Measurements from ENCODE around the gene TNS1.

Gene TNS1

DNA sequence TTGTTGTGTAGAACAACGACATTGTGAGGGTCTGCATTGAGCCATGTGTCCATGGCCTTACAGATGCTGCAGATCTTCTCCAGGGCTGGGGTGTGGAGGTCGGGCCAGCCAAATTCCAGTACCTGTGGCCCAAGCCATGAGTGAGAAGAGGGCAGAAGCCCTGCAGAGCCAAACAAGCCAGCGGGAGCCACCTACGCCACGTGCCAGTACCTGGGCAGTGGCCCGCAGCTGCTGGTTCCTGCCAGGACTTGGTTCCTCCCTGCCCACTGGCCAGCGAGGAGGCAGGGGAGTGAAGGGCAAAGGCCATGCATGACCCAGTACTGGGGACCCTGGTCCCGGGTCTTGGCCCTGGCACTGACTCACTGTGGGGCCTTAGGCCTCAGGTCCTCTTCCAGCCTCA is 109.4 kb downstream of the TNS1 start:
- Histone ChIP-seq H3K4me2 (ENCODE audit: low read length) (no peak overlapping the region), H3K9ac (no peak overlapping the region), H3K79me2 (no peaks in the 10 kb centered on the region), H3K4me3 (ENCODE audit: low read depth, low read length) (no peak overlapping the region), H3K4me1 (no peaks in the 10 kb centered on the region), H3K36me3 (ENCODE audit: control insufficient read depth, insufficient read depth, low read length) (no peaks in the 10 kb centered on the region), H2AFZ (no peak overlapping the region), H3K9me3 (ENCODE audit: control insufficient read depth, low read length) (no peaks in the 10 kb centered on the region), H3K27me3 (ENCODE audit: control insufficient read depth, insufficient read depth, low read length) (no peaks in the 10 kb centered on the region), H3K27ac (no peak overlapping the region)
- TF ChIP-seq, protein P1, sequence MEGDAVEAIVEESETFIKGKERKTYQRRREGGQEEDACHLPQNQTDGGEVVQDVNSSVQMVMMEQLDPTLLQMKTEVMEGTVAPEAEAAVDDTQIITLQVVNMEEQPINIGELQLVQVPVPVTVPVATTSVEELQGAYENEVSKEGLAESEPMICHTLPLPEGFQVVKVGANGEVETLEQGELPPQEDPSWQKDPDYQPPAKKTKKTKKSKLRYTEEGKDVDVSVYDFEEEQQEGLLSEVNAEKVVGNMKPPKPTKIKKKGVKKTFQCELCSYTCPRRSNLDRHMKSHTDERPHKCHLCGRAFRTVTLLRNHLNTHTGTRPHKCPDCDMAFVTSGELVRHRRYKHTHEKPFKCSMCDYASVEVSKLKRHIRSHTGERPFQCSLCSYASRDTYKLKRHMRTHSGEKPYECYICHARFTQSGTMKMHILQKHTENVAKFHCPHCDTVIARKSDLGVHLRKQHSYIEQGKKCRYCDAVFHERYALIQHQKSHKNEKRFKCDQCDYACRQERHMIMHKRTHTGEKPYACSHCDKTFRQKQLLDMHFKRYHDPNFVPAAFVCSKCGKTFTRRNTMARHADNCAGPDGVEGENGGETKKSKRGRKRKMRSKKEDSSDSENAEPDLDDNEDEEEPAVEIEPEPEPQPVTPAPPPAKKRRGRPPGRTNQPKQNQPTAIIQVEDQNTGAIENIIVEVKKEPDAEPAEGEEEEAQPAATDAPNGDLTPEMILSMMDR (IDR thresholded peaks at IDR 0.05): no peak

DNA sequence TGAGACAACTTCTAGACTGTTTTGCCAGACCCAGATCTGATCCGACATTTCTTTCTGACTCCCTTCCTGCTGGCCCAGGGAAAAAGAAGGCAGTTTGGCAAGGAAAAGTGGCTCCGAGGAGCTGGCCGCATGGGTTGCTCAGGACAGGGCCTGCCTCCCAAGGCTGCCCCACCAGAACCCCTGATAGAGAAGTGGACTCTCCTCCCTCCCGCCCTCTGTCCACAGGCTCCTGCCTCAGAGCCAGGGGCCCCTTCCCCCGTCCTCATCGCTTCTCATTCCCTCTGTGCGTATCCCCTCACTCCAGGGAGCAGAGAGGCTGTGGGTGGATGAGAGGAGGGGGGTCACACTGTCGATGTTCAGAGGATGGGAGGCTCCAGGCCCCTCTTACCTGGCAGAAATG is 110.2 kb downstream of the TNS1 start:
- H2AFZ ChIP-seq: no peak overlapping the region
- no peaks in the 10 kb centered on the region for H3K79me2 ChIP-seq
- H3K4me1 ChIP-seq: peaks cover 3% of the 10 kb centered on the region
- H3K27ac ChIP-seq: no peak overlapping the region
- TF ChIP-seq, protein P1 (IDR thresholded peaks at IDR 0.05): no peak
- no peak overlapping the region for H3K4me3 ChIP-seq (ENCODE audit: low read depth, low read length)
- H3K4me2 ChIP-seq (ENCODE audit: low read length): no peak overlapping the region
- H3K27me3 ChIP-seq (ENCODE audit: control insufficient read depth, insufficient read depth, low read length): no peaks in the 10 kb centered on the region
- H3K36me3 ChIP-seq (ENCODE audit: control insufficient read depth, insufficient read depth, low read length): no peaks in the 10 kb centered on the region
- H3K9ac ChIP-seq: no peak overlapping the region
- H3K9me3 ChIP-seq (ENCODE audit: control insufficient read depth, low read length): no peaks in the 10 kb centered on the region

DNA sequence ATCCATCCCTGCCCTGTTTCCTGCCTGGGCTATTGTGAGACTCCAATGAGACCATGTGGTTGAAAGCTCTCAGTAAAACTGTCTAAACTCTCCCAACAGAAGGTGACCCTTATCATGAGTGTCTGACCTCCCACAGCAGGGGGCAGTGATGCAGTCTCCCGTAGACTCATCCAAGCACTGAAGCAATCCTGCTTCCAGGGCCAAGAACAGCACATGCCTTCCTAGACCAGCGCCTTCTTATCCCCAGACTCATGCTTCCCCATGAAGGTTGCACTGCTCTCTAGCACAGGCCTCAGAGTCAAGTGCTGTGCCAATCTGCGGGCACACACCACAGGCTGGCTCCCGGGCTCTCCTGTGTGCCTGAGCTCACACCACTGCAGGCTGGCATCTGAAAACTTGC is 112.3 kb downstream of the TNS1 start:
- Histone ChIP-seq H3K36me3 (ENCODE audit: control insufficient read depth, insufficient read depth, low read length) (no peaks in the 10 kb centered on the region), H2AFZ (no peak overlapping the region), H3K79me2 (peaks cover 5% of the 10 kb centered on the region), H3K4me1 (peaks cover 3% of the 10 kb centered on the region), H3K4me2 (ENCODE audit: low read length) (no peak overlapping the region), H3K9ac (no peak overlapping the region), H3K9me3 (ENCODE audit: control insufficient read depth, low read length) (no peaks in the 10 kb centered on the region), H3K27me3 (ENCODE audit: control insufficient read depth, insufficient read depth, low read length) (no peaks in the 10 kb centered on the region), H3K4me3 (ENCODE audit: low read depth, low read length) (no peak overlapping the region), H3K27ac (no peak overlapping the region)
- TF ChIP-seq, protein P1 (IDR thresholded peaks at IDR 0.05): no peak

DNA sequence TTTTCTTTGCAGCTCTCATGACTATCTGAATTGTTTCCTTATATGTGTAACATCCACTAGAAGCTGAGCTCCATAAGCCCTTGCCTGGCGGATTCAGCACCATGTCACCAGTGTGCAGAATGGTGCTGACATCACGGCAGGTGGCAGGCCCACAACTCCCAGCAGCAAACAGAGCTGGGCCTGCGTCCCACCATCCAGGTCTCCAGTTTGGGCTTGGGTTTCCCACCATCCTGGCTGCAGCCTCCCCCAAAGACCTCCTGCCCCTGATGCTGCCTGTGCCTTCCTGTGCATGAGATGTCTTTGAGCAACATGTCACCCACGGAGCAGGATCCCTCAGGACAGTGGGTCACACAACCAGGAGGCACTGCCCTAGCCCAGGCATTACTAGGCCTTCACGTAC is 113.1 kb downstream of the TNS1 start:
- peaks cover 5% of the 10 kb centered on the region for H3K79me2 ChIP-seq
- H3K4me2 ChIP-seq (ENCODE audit: low read length): no peak overlapping the region
- no peaks in the 10 kb centered on the region for H3K9me3 ChIP-seq (ENCODE audit: control insufficient read depth, low read length)
- no peaks in the 10 kb centered on the region for H3K36me3 ChIP-seq (ENCODE audit: control insufficient read depth, insufficient read depth, low read length)
- H3K9ac ChIP-seq: no peak overlapping the region
- no peak overlapping the region for H2AFZ ChIP-seq
- no peaks in the 10 kb centered on the region for H3K27me3 ChIP-seq (ENCODE audit: control insufficient read depth, insufficient read depth, low read length)
- peaks cover 3% of the 10 kb centered on the region for H3K4me1 ChIP-seq
- no peak overlapping the region for H3K27ac ChIP-seq
- H3K4me3 ChIP-seq (ENCODE audit: low read depth, low read length): no peak overlapping the region
- TF ChIP-seq, protein P1 (IDR thresholded peaks at IDR 0.05): no peak

DNA sequence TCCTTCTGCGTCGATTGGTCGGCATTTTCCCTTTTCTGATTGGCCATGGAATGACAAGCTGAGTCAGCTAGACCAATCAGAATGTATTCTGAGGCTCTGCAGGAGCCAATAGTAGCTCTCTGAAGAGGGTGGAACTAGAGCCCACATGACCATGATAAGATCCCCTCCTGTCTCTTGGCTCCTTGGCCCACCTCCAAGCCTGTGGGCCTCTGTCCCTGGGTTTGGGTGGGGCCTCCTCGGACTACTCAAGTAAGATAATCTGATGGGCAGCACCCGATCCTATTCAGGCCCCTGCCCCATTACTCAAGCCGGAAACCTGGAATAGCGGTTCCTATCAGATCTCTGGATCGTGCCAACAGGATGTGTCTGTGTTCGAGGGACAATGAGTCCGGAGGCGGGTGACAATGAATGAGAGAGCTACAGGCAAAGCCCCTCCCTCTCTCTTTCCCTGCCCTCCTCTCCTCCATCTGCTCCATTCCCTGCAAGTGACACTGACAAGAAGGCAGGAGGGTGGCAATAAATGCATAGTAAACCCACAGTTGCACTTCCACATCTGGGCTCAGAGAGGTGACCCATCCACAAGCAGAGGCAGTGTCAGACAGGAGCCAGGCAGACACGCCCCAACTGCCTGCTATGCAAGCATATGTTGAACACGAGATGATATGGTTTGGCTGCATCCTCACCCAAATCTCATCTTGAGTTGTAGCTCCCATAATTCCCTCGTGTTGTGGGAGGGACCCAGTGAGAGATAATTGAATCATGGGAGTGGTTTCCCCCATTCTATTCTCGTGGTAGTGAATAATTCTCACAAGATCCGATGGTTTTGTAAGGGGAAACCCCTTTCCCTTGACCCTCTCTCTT is 114.7 kb downstream of the TNS1 start:
- no peak overlapping the region for H3K9ac ChIP-seq
- no peak overlapping the region for H3K4me3 ChIP-seq (ENCODE audit: low read depth, low read length)
- H3K27me3 ChIP-seq (ENCODE audit: control insufficient read depth, insufficient read depth, low read length): no peaks in the 10 kb centered on the region
- TF ChIP-seq, protein P1 (IDR thresholded peaks at IDR 0.05): no peak
- no peak overlapping the region for H2AFZ ChIP-seq
- H3K9me3 ChIP-seq (ENCODE audit: control insufficient read depth, low read length): no peaks in the 10 kb centered on the region
- H3K36me3 ChIP-seq (ENCODE audit: control insufficient read depth, insufficient read depth, low read length): no peaks in the 10 kb centered on the region
- peaks cover 3% of the 10 kb centered on the region for H3K4me1 ChIP-seq
- peaks cover 8% of the 10 kb centered on the region for H3K79me2 ChIP-seq
- H3K27ac ChIP-seq: no peak overlapping the region
- H3K4me2 ChIP-seq (ENCODE audit: low read length): no peak overlapping the region
